ENCODE results near the gene MINDY4.

Gene MINDY4

DNA sequence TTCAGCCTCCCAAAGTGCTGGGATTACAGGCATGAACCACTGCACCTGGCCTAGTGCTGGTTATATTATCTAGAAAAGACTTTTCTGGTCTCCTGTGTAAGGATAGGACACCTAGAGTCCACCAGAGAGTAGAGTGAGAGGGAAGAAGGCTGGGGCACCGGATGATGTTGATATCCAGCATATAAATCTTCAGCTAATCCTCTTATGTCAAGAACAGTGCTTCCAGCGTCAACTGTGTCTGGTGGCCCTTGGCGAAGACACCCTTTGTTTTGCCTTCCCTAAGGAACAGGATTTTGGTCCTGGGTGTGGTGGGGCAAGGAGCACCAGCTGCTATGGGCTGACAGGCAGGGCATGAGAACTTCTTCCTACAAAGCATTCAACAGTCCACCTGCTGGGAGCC, 35.6 kb upstream of the MINDY4 start:
- Mint-ChIP-seq H3K4me1 (ENCODE audit: low read depth) (peaks cover 32% of the 10 kb centered on the region), H3K4me3 (no peak overlapping the region), H3K36me3 (ENCODE audit: low read depth) (no peaks in the 10 kb centered on the region), H3K27me3 (no peaks in the 10 kb centered on the region), H3K27ac (no peak overlapping the region), H3K9me3 (no peaks in the 10 kb centered on the region)

DNA sequence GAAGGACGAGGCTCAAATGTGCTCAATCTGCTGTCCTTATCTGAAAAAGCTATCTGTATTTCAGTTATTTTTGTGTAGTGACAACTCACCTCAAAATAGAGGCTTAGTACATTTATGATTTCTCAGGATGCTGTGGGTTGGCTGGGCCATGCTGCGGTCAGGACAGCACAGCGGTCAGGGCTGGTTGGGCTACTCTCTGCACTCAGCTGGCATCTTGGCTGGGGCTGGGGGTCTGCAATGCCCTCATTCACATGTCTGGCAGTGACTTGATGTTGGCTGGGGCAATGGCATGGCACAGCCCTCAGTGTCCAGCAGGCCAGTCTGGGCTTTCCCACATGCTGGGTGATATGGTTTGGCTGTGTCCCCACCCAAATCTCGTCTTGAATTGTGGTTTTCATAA, 34.9 kb upstream of the MINDY4 start:
- no peaks in the 10 kb centered on the region for H3K9me3 Mint-ChIP-seq
- H3K4me1 Mint-ChIP-seq (ENCODE audit: low read depth) = peaks cover 32% of the 10 kb centered on the region
- H3K36me3 Mint-ChIP-seq (ENCODE audit: low read depth) = no peaks in the 10 kb centered on the region
- no peak overlapping the region for H3K27ac Mint-ChIP-seq
- no peak overlapping the region for H3K4me3 Mint-ChIP-seq
- no peaks in the 10 kb centered on the region for H3K27me3 Mint-ChIP-seq

DNA sequence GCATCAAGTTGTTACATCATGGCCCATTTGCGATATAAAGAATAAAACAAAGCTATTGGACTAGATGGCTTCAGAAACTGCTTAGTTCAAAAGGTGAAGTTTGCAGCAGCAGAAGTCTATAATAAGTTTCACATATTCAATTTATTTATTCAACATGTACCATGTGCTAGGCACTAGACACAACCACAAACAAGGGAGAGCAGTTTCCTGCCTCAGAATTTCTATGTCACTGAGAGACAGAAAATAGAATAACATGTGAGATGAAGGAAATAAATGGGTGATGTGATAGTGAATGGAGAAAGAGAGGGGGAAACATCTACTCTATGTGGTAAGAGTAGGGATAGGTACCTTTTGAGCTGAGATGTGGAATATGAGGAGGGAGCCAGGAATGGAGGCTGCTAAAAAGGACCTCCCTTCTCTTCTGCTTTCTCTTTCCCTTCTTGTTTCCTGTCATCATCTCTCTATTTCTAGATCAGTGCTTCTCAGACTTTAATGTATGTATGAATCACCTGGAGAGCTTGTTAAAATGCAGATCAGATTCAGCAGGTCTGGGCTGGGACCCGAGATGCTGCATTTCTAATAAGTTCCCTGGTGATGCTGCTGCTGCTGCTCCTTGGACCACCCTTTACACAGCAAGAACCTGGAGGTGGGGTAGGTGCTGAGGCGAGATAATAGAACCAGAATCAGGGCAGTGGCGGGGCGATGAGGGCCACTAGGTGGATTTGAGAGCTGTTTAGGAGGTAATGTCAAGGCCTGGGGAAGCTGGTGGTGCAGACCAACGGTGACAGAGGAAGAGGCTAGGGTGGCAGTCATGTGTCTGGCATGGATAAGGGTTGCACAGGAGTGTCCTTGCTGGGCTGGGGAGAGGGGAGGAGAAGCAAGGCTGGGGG, 32.9 kb upstream of the MINDY4 start:
- Mint-ChIP-seq H3K36me3 (ENCODE audit: low read depth) (no peaks in the 10 kb centered on the region), H3K27ac (peak overlapping the region; percentile 70), H3K27me3 (no peaks in the 10 kb centered on the region), H3K4me3 (no peak overlapping the region), H3K9me3 (no peaks in the 10 kb centered on the region), H3K4me1 (ENCODE audit: low read depth) (peaks cover 25% of the 10 kb centered on the region)

DNA sequence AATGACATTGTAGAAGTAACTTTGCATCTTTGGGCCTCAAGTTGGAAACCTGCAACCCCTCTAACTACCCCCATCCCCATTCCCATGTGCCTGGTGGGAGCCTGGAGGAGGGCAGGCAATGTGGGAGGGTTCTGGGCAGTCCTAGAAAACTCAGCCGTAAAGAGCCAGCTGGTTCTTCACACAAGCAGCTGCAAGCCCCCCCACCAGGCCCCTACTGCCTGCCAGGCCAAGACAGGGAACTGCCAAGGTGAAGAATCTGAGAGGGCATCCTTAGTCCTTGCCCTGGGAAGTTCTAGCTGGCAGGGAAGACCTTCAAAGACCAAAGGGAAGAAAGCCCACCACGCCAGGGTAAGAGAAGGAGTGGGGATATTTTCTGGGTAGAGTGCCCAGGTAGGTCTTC, 31.5 kb upstream of the MINDY4 start:
- peaks cover 29% of the 10 kb centered on the region for H3K4me1 Mint-ChIP-seq (ENCODE audit: low read depth)
- H3K9me3 Mint-ChIP-seq = no peaks in the 10 kb centered on the region
- no peaks in the 10 kb centered on the region for H3K27me3 Mint-ChIP-seq
- no peak overlapping the region for H3K27ac Mint-ChIP-seq
- H3K4me3 Mint-ChIP-seq = no peak overlapping the region
- no peaks in the 10 kb centered on the region for H3K36me3 Mint-ChIP-seq (ENCODE audit: low read depth)

DNA sequence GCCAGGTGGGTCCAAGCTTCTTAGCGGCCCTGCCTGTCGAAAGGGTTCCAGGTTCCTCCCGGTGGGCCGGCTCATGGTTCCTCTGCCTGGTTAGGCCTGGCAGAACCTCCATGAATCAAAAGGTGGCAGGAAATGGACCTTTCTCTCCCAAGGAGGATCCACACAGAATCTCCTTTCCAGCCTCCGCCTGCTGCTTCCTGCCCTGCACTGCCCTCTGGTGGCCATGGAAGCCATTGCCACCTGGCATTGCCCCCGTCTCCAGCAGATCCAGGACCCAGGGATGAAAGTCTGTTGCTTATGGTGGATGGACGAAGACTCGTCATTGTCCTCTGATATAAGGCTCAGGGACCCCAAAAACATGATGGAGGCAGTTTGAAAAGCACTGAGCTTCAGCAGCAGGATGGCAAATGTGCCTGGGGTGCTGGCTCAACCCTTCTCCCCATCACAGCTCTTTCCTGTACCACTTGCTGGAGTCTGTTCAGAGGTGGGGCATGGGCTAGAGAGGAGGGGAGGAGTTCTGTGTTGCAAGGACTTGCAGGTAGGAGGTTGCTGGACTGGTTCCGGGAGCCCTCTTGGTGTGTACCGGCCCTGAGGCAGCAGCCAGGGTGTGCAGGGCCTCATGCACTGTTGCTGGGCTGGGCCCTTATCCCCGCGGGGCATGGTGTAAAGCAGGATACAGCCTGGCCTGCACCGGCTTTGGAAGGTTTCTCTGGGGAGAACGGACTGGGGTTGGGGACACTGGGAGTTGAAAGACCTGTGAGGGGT, 30.6 kb upstream of the MINDY4 start:
- Mint-ChIP-seq H3K27ac (no peak overlapping the region), H3K4me1 (ENCODE audit: low read depth) (peaks cover 29% of the 10 kb centered on the region), H3K9me3 (no peaks in the 10 kb centered on the region), H3K27me3 (no peaks in the 10 kb centered on the region), H3K36me3 (ENCODE audit: low read depth) (no peaks in the 10 kb centered on the region), H3K4me3 (no peak overlapping the region)

DNA sequence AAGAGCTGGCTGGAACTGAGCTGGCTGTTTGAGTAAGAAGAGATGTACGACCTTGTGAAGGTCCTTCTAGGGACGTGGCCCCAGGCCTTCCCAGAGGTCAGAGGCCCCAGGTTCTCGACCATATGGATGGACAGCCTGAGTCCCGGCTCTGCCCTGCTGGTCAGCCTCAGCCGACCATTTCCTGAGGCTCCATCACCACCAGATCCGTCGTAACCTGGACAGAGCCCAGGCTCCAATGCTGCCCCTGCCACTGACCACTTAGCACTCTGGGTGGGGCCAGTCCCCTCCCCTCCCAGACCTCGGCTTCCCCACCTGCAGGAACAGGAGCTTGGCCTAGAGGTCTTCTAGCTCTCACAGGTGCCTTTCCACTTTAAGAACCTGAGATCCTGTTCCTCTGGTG, 29.9 kb upstream of the MINDY4 start:
- H3K9me3 Mint-ChIP-seq = no peaks in the 10 kb centered on the region
- no peaks in the 10 kb centered on the region for H3K36me3 Mint-ChIP-seq (ENCODE audit: low read depth)
- peaks cover 29% of the 10 kb centered on the region for H3K4me1 Mint-ChIP-seq (ENCODE audit: low read depth)
- H3K27me3 Mint-ChIP-seq = no peaks in the 10 kb centered on the region
- H3K4me3 Mint-ChIP-seq = no peak overlapping the region
- H3K27ac Mint-ChIP-seq = no peak overlapping the region

DNA sequence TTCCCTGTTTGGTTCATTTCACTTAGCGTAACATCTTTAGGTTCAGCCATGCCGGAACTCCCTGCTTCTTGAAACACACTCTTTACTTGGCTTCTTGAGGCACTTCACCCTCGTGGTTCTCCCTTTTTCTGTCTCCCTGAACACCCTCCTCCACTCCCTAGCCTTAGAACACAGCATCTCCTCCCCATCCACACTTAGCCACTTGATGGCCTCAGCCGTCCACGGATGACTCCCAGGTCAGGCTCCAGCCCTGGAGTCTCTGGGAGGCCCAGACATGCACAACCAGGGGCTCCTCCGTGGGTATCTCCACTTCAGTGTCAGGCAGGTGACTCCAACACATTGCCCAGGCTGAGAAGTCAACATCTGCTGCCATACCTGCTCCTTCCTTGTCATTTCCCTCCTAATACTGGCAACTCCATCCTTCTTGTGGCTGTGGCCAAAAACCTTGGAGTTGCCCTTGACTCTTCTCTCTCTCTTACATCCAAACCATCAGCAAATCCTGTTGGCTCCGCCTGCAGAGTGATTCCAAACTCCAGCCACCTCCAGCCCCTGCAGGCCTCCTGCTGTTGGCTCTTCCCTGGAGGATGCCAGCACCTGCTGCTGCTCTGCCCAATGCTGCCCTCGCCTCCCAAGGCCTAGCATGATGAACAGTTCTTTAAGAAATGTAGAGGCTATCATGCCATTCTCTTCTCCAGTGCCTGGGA, 27.7 kb upstream of the MINDY4 start:
- Mint-ChIP-seq H3K4me1 (ENCODE audit: low read depth) (peaks cover 14% of the 10 kb centered on the region), H3K27ac (peak overlapping the region; percentile 34), H3K36me3 (ENCODE audit: low read depth) (no peaks in the 10 kb centered on the region), H3K9me3 (no peaks in the 10 kb centered on the region), H3K4me3 (no peak overlapping the region), H3K27me3 (no peaks in the 10 kb centered on the region)

DNA sequence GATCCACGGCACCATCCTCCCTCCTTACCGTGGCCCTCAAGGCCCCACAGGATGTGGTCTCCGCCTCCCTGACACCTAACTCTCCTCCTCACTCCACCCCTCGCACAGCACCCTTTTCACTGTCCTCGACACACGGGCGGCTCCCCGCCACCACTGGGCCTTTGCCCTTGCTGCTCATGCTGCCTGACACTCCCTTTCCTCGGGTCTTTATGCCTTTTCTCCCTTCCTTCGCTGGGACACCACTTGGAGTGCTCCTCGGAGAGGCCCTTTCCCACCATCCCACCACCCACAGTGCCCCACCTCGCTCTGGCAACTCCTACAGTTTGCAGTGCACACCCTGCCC, 27.2 kb upstream of the MINDY4 start:
- Mint-ChIP-seq H3K4me3 (no peak overlapping the region), H3K36me3 (ENCODE audit: low read depth) (no peaks in the 10 kb centered on the region), H3K9me3 (no peaks in the 10 kb centered on the region), H3K4me1 (ENCODE audit: low read depth) (peaks cover 9% of the 10 kb centered on the region), H3K27me3 (no peaks in the 10 kb centered on the region), H3K27ac (no peak overlapping the region)

DNA sequence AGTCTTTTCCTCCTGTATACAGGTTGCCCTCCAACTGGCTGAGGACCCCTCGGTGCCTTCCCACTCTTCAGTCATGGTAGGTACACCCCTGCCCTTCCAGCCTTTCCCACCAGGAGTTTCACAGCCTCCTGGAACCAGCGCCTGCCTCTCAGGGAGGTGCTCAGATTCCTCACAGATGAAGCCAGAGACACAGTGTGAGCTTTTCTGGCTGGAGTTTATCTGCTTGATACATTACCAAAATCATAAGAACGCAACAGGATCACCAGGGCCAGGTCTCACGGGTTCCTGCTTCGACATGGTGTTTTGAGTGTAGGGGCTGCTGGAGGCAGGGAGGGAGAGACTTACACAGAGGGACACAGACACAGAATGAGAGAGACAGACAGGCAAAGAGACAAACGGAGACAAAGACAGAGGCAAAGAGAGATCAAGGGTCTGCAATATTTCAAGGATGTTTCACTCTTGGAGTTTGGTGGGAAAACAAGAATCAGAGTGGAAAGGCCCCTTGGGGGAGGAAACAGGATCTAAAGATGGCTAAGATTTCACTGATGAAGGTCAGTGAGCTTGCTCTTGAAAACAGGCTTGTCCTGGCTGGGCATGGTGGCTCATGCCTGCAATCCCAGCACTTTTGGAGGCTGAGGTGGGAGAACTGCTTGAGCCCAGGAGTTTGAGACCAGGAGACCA, 25.8 kb upstream of the MINDY4 start:
- Mint-ChIP-seq H3K4me1 (ENCODE audit: low read depth) (peaks cover 5% of the 10 kb centered on the region), H3K36me3 (ENCODE audit: low read depth) (no peaks in the 10 kb centered on the region), H3K27ac (no peak overlapping the region), H3K27me3 (no peaks in the 10 kb centered on the region), H3K4me3 (no peak overlapping the region), H3K9me3 (no peaks in the 10 kb centered on the region)

DNA sequence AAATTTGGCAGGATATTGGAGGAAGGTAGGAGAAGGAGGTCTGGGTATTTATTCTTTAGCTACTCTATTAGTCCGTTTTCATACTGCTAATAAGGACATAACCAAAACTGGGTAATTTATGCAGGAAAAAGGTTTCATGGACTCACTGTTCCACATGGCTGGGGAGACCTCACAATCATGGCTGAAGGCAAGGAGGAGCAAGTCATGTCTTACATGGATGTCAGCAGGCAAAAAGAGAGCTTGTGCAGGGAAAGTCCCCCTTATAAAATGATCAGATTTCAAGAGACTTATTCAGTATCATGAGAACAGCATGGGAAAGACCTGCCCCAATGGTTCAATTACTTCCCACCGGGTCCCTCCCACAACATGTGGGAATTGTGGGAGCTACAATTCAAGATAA, 21.2 kb upstream of the MINDY4 start:
- H3K9me3 Mint-ChIP-seq = no peaks in the 10 kb centered on the region
- no peaks in the 10 kb centered on the region for H3K36me3 Mint-ChIP-seq (ENCODE audit: low read depth)
- no peaks in the 10 kb centered on the region for H3K4me1 Mint-ChIP-seq (ENCODE audit: low read depth)
- H3K4me3 Mint-ChIP-seq = no peak overlapping the region
- H3K27ac Mint-ChIP-seq = no peak overlapping the region
- no peaks in the 10 kb centered on the region for H3K27me3 Mint-ChIP-seq

DNA sequence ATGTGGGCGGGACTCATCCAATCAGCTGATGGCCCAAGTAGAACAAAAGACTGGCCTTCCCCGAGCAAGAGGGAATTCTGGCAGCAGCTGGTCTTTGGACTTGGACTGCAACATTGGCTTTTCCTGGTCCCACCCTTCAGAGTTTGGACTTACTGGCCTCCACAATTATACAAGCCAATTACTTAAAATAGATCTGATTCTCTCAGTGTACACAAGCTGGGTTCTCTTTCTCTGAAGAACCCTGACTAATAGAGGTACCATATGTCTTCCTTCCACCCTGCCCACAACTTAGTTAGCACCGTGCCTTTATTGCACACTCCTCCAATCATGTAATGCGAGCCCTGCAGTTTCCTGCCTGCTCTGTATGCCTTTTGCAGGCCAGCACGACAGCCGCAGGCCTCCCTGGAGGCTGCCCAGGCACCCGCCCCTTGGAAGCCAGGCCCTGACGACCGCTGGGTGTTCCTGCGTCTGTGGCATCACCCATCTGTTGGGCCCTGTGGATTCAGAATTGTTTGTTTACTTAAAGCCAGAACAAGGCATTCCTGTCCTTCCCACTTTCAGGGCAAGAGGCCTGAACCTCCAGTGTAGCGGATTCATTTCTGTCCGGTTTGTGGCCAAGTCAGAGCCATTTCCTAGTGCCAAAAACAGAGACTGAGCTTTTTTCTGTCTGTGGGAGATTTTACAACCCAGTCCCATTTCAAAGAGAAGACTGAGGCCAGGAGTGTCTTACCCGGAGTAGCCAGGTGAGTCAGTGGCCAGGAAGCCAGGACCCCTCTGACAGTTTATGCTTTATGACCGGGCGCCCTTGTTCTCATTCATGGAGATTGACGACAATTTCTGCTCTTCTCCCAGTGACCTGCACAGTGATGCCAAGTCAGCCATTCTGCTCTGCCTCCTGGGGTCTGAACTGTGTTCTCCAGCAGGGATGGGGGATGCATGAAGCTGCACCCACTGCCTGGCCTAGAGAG, 20.2 kb upstream of the MINDY4 start:
- H3K36me3 Mint-ChIP-seq (ENCODE audit: low read depth) = no peaks in the 10 kb centered on the region
- no peak overlapping the region for H3K4me3 Mint-ChIP-seq
- H3K9me3 Mint-ChIP-seq = no peaks in the 10 kb centered on the region
- H3K27me3 Mint-ChIP-seq = no peaks in the 10 kb centered on the region
- H3K4me1 Mint-ChIP-seq (ENCODE audit: low read depth) = no peaks in the 10 kb centered on the region
- H3K27ac Mint-ChIP-seq = no peak overlapping the region

DNA sequence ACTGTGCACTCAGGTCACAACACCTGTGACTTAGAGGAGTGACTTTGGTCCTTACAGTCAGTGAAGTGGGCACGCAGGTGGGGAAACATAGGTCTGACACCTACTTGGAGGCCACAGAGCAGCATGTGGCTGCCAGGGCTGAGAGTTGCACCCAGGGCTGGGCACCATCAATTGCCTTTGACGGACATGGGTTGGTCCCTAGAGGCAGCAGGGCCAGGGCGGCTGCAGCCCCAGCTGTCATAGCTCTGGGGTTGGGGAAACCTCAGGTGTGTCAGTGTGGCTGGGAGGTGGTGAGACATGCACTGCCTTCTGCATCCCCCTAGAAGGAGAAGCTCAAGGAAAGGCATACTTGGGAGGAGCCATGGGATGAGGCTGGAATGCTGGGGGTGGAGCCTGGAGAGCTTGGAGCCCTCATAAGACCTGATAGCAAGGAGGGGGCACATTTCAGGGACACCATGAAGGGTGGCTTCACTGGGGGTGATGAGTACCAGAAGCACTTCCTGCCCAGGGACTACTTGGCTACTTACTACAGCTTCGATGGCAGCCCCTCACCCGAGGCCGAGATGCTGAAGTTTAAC, 19.4 kb upstream of the MINDY4 start, which contains the start of gene INMT:
INMT (plus strand) TSS at position 440 of the 578 bp plus-strand sequence; CDS start at position 456, 16 bp downstream.
- Mint-ChIP-seq H3K4me1 (ENCODE audit: low read depth) (no peaks in the 10 kb centered on the region), H3K27me3 (no peaks in the 10 kb centered on the region)

DNA sequence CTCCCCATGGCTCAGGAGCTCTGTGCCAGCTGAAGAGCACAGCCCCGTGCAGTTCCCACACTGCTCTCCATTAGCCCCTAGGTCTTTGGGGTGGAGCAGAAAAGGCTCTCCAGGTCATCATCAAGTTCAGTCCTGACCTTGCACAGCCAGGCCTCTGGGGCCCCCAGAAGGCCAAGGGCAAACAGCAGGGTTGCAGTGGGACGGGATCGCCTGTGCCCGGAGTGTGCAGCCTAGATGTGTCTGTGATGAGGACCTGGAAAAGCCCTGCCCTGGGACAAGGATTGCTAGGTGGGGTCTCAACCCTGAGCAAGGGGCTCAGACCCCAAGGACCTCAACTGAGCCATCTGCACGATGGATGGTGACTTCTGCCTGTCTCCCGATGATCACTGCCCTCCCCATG, 18.7 kb upstream of the MINDY4 start:
- Mint-ChIP-seq H3K27ac (no peak overlapping the region), H3K36me3 (ENCODE audit: low read depth) (no peaks in the 10 kb centered on the region), H3K9me3 (no peaks in the 10 kb centered on the region), H3K4me1 (ENCODE audit: low read depth) (no peaks in the 10 kb centered on the region), H3K4me3 (no peak overlapping the region), H3K27me3 (no peaks in the 10 kb centered on the region)

More for the DNA sequence above, 19.4 kb upstream of the MINDY4 start, which contains the start of gene INMT:
- no peak within 1 kb of the TSS for H3K27ac Mint-ChIP-seq
- H3K9me3 Mint-ChIP-seq = no peaks in the 10 kb centered on the region
- no peaks in the 10 kb centered on the region for H3K36me3 Mint-ChIP-seq (ENCODE audit: low read depth)
- H3K4me3 Mint-ChIP-seq = no peak within 1 kb of the TSS

All from stimulated activated naive CD8-positive, alpha-beta T cell treated with anti-CD3 and anti-CD28 coated beads, Interleukin-15, Interleukin-2, amounts not matched to agents 100 ng/mL and 50 ng/mL, for 24 hours (primary cell).